Fibroblast of lung (primary cell): ENCODE results near the gene PAPPA. TPM values are rescaled to one million over a fixed set of nuclear protein-coding genes. Genes with fewer than 3 reads are reported as not detected.

Experiments used
- DNase-seq, 2 donors: peaks; one replicate each; pipeline versions ENCODE4 v3.0.0 to v3.0.0-alpha.2; 2010; ENCODE audit warnings: low read depth in 2 of 2
- H2AFZ ChIP-seq: 2 replicates; pipeline ENCODE4 v1.5.1; 2012; ENCODE audit warnings: low read length, control low read depth, inconsistent platforms
- H3K27ac ChIP-seq: 2 replicates; pipeline ENCODE4 v1.5.1; 2011; ENCODE audit warnings: low read length, control low read depth; ENCODE audit not compliant: insufficient read depth
- H3K27me3 ChIP-seq: 2 replicates; pipeline ENCODE4 v1.5.1; 2011; ENCODE audit warnings: mild to moderate bottlenecking, low read length; ENCODE audit not compliant: control insufficient read depth, insufficient read depth
- H3K36me3 ChIP-seq: 2 replicates; pipeline ENCODE4 v1.5.1; 2011; ENCODE audit warnings: low read length; ENCODE audit not compliant: control insufficient read depth, insufficient read depth
- H3K4me1 ChIP-seq: 2 replicates; pipeline ENCODE4 v1.5.1; 2011; ENCODE audit warnings: low read length; ENCODE audit not compliant: control insufficient read depth, insufficient read depth; ENCODE audit errors: extremely low read depth
- H3K4me2 ChIP-seq: 2 replicates; pipeline ENCODE4 v1.5.1; 2011; ENCODE audit warnings: low read length, control low read depth; ENCODE audit not compliant: insufficient read depth; ENCODE audit errors: extremely low read depth
- H3K4me3 ChIP-seq, 4 experiments: fragments of 200-600 bp in 1 of 4; sonication (generic) in 1 of 4; replicated peaks in 1 of 4; 2 replicates each; pipeline ENCODE4 v1.5.1; 2011 to 2016; ENCODE audit warnings: low read length in 4 of 4, low read depth in 3 of 4, mild to moderate bottlenecking in 3 of 4, control low read depth in 2 of 4, inconsistent platforms in 1 of 4, mixed read lengths in 1 of 4; ENCODE audit not compliant: insufficient read depth in 1 of 4; ENCODE audit errors: control extremely low read depth in 1 of 4
- H3K79me2 ChIP-seq: 2 replicates; pipeline ENCODE4 v1.5.1; 2012; ENCODE audit warnings: mild to moderate bottlenecking, low read length, inconsistent platforms; ENCODE audit not compliant: control insufficient read depth, insufficient read depth
- H3K9ac ChIP-seq: 2 replicates; pipeline ENCODE4 v1.5.1; 2011; ENCODE audit warnings: mild to moderate bottlenecking, low read length, control low read depth; ENCODE audit not compliant: insufficient read depth
- H3K9me3 ChIP-seq: 2 replicates; pipeline ENCODE4 v1.5.1; 2012; ENCODE audit warnings: low read depth, low read length; ENCODE audit not compliant: control insufficient read depth, insufficient read depth
- H4K20me1 ChIP-seq: 2 replicates; pipeline ENCODE4 v1.5.1; 2011; ENCODE audit warnings: low read length; ENCODE audit not compliant: control insufficient read depth, insufficient read depth; ENCODE audit errors: extremely low read depth
- CTCF ChIP-seq, 2 donors: IDR thresholded peaks in 1 of 2; conservative IDR thresholded peaks in 1 of 2; 1 replicate in 1 of 2; 2 replicates in 1 of 2; pipeline ENCODE4 v1.5.1; 2011 to 2012; ENCODE audit warnings: low read length in 2 of 2, control low read depth in 1 of 2, inconsistent platforms in 1 of 2, low read depth in 1 of 2, mild to moderate bottlenecking in 1 of 2
- EZH2 ChIP-seq: IDR thresholded peaks from 2 replicates; pipeline ENCODE4 v1.5.1; 2012; ENCODE audit warnings: low read length, control low read depth, mild to moderate bottlenecking; ENCODE audit errors: missing control alignments
- polyA plus RNA-seq, 2 donors: library from polyadenylated mRNA; depleted of rRNA in 1 of 2; stranded (reverse) in 1 of 2; unstranded in 1 of 2; fragments of >200 nt; gene quantifications; 2 replicates each; pipeline ENCODE4 v1.2.1, GENCODE V29; 2011 to 2012; ENCODE audit warnings: missing spikeins in 1 of 2
- total RNA-seq: library from RNA; depleted of rRNA; stranded (reverse); fragments of >200 nt; gene quantifications from 2 replicates; pipeline ENCODE4 v1.2.1, GENCODE V29; 2014

The PAPPA gene
- total and polyA plus RNA-seq, 2 donors (not counting 1 experiment from before 2014, with no cell fraction given): 8.8 to 45.7 TPM

GRCh38 chr9:116149844-116150243 is 3.7 kb upstream of the PAPPA start:
- Histone ChIP-seq H4K20me1 (no peaks in the 10 kb centered on the region), H3K9ac (no peak overlapping the region), H3K27me3 (no peaks in the 10 kb centered on the region), H3K79me2 (peaks cover 2% of the 10 kb centered on the region), H2AFZ (no peak overlapping the region), H3K4me1 (peaks cover 5% of the 10 kb centered on the region), H3K9me3 (no peaks in the 10 kb centered on the region), H3K4me2 (no peak overlapping the region), H3K27ac (no peak overlapping the region), H3K4me3 (no peak overlapping the region), H3K36me3 (no peaks in the 10 kb centered on the region)
- no peak for TF ChIP-seq EZH2
- TF ChIP-seq CTCF (conservative IDR thresholded peaks at IDR 0.05 in 1 of 2, IDR thresholded peaks at IDR 0.05 in 1 of 2; ENCODE audit: low read depth in 1 of 2, low read length in 2 of 2): peak; percentile 50 to 64
- DNase-seq: peak in 1 of 2 donors; percentile 37

GRCh38 chr9:116151199-116151598 is 2.4 kb upstream of the PAPPA start:
- TF ChIP-seq EZH2 (no peak), CTCF (conservative IDR thresholded peaks at IDR 0.05 in 1 of 2, IDR thresholded peaks at IDR 0.05 in 1 of 2; ENCODE audit: low read depth in 1 of 2, low read length in 2 of 2) (no peak)
- H4K20me1 ChIP-seq: no peaks in the 10 kb centered on the region
- H3K27me3 ChIP-seq: no peaks in the 10 kb centered on the region
- H3K4me2 ChIP-seq: no peak overlapping the region
- no peaks in the 10 kb centered on the region for H3K9me3 ChIP-seq
- no peak overlapping the region for H3K4me3 ChIP-seq
- H3K36me3 ChIP-seq: no peaks in the 10 kb centered on the region
- H3K4me1 ChIP-seq: peaks cover 8% of the 10 kb centered on the region
- H2AFZ ChIP-seq: no peak overlapping the region
- H3K79me2 ChIP-seq: peaks cover 4% of the 10 kb centered on the region
- no peak overlapping the region for H3K9ac ChIP-seq
- no peak overlapping the region for H3K27ac ChIP-seq
- no peak for DNase-seq

GRCh38 chr9:116151966-116152381 is 1.6 kb upstream of the PAPPA start:
- Histone ChIP-seq H3K4me1 (peaks cover 10% of the 10 kb centered on the region), H3K27ac (peak overlapping the region; percentile 42), H3K9me3 (no peaks in the 10 kb centered on the region), H4K20me1 (no peaks in the 10 kb centered on the region), H3K36me3 (no peaks in the 10 kb centered on the region), H3K27me3 (no peaks in the 10 kb centered on the region), H3K9ac (no peak overlapping the region), H3K4me3 (peak overlapping the region in 2 of 4 experiments; percentile 1 to 11), H3K79me2 (peaks cover 4% of the 10 kb centered on the region), H2AFZ (no peak overlapping the region), H3K4me2 (no peak overlapping the region)
- TF ChIP-seq EZH2 (no peak), CTCF (conservative IDR thresholded peaks at IDR 0.05 in 1 of 2, IDR thresholded peaks at IDR 0.05 in 1 of 2; ENCODE audit: low read depth in 1 of 2, low read length in 2 of 2) (no peak)
- peak; percentile 85 to 93 for DNase-seq
